WTC11 (cell line): ENCODE data around the gene BATF2. TPM values are rescaled to one million over a fixed set of nuclear protein-coding genes. Genes with fewer than 3 reads are reported as not detected.

Experiments used
- ATAC-seq: fragments of 200-7000 bp; cut with Tn5 transposase; 2 replicates; pipeline ENCODE4 v1.10.0; 2021; ENCODE audit warnings: mild to moderate bottlenecking, moderate library complexity
- CTCF ChIA-PET: fragments of 300-600 bp; sonication (Branson Sonifier 250); formaldehyde crosslinking; loops from one replicate; lab custom pipeline; 2021; ENCODE audit warnings: antibody characterized with exemption; lab: Charles Lee
- POLR2A ChIA-PET: fragments of 350-600 bp; sonication (Branson Sonifier 250); formaldehyde crosslinking; loops from one replicate; lab custom pipeline; 2021; ENCODE audit warnings: antibody characterized with exemption; lab: Charles Lee
- DNase-seq: peaks from one replicate; pipeline ENCODE4 v3.0.0; 2021; ENCODE audit warnings: low spot score
- H3K27ac Mint-ChIP-seq: 2 replicates; pipeline ENCODE4 v1.8.0; 2021; ENCODE audit warnings: mixed read lengths
- H3K27me3 Mint-ChIP-seq: 2 replicates; pipeline ENCODE4 v1.8.0; 2021; ENCODE audit warnings: low read depth, mild to moderate bottlenecking, moderate library complexity, mixed read lengths
- H3K36me3 Mint-ChIP-seq: 2 replicates; pipeline ENCODE4 v1.8.0; 2021; ENCODE audit warnings: mixed read lengths
- H3K4me1 Mint-ChIP-seq: 2 replicates; pipeline ENCODE4 v1.8.0; 2022; ENCODE audit warnings: mixed read lengths
- H3K4me3 Mint-ChIP-seq: 2 replicates; pipeline ENCODE4 v1.8.0; 2021; ENCODE audit warnings: mild to moderate bottlenecking, moderate library complexity, mixed read lengths
- H3K9me3 Mint-ChIP-seq: 2 replicates; pipeline ENCODE4 v1.8.0; 2021; ENCODE audit warnings: mixed read lengths
- CREB1 ChIP-seq: sonication (generic); formaldehyde crosslinking; IDR thresholded peaks from 2 replicates; pipeline ENCODE4 v1.8.0; 2023; ENCODE audit warnings: mild to moderate bottlenecking, missing genetic modification reagents
- ESRRA ChIP-seq: sonication (generic); formaldehyde crosslinking; IDR thresholded peaks from 2 replicates; pipeline ENCODE4 v1.8.1; 2022; ENCODE audit warnings: mild to moderate bottlenecking, missing genetic modification reagents, borderline replicate concordance
- FOXK1 ChIP-seq: sonication (generic); formaldehyde crosslinking; IDR thresholded peaks from 2 replicates; pipeline ENCODE4 v1.8.0; 2022; ENCODE audit warnings: mild to moderate bottlenecking, moderate library complexity, missing genetic modification reagents
- GTF2I ChIP-seq: fragments of 250-450 bp; sonication (Bioruptor Pico); conservative IDR thresholded peaks from 2 replicates; pipeline ENCODE4 v1.4.0; 2021; ENCODE audit warnings: mild to moderate bottlenecking
- HMGXB4 ChIP-seq: sonication (generic); formaldehyde crosslinking; IDR thresholded peaks from 2 replicates; pipeline ENCODE4 v1.8.1; 2023; ENCODE audit warnings: mild to moderate bottlenecking, moderate library complexity, missing genetic modification reagents
- IRF2 ChIP-seq: sonication (generic); formaldehyde crosslinking; IDR thresholded peaks from 2 replicates; pipeline ENCODE4 v1.8.0; 2022; ENCODE audit warnings: low read depth, missing genetic modification reagents, borderline replicate concordance
- KAT7 ChIP-seq: sonication (generic); formaldehyde crosslinking; IDR thresholded peaks from 2 replicates; pipeline ENCODE4 v1.8.1; 2023; ENCODE audit warnings: missing genetic modification reagents, mild to moderate bottlenecking, borderline replicate concordance
- NFATC4 ChIP-seq: fragments of 250-450 bp; sonication (Bioruptor Pico); IDR thresholded peaks from 2 replicates; pipeline ENCODE4 v1.9.0; 2021; ENCODE audit warnings: mild to moderate bottlenecking
- NFE2L1 ChIP-seq: sonication (generic); formaldehyde crosslinking; IDR thresholded peaks from 2 replicates; pipeline ENCODE4 v1.8.1; 2023; ENCODE audit warnings: missing genetic modification reagents
- NR1H2 ChIP-seq: sonication (generic); formaldehyde crosslinking; IDR thresholded peaks from 2 replicates; pipeline ENCODE4 v1.9.0; 2021; ENCODE audit warnings: mild to moderate bottlenecking, moderate library complexity, missing genetic modification reagents
- NR2C2 ChIP-seq: sonication (generic); formaldehyde crosslinking; IDR thresholded peaks from 2 replicates; pipeline ENCODE4 v1.8.0; 2022; ENCODE audit warnings: mild to moderate bottlenecking, missing genetic modification reagents
- PRDM15 ChIP-seq: sonication (generic); formaldehyde crosslinking; IDR thresholded peaks from 2 replicates; pipeline ENCODE4 v1.8.0; 2022; ENCODE audit warnings: missing genetic modification reagents
- RORB ChIP-seq: fragments of 250-450 bp; sonication (Bioruptor Pico); IDR thresholded peaks from 2 replicates; pipeline ENCODE4 v1.9.0; 2021; ENCODE audit warnings: mild to moderate bottlenecking
- SOX15 ChIP-seq: fragments of 250-450 bp; sonication (Bioruptor Pico); IDR thresholded peaks from 2 replicates; pipeline ENCODE4 v1.9.0; 2021; ENCODE audit warnings: mild to moderate bottlenecking
- STAT6 ChIP-seq: sonication (generic); formaldehyde crosslinking; conservative IDR thresholded peaks from 2 replicates; pipeline ENCODE4 v1.8.1; 2023; ENCODE audit warnings: mild to moderate bottlenecking, low read depth, missing genetic modification reagents, moderate library complexity
- TP53 ChIP-seq: sonication (generic); formaldehyde crosslinking; IDR thresholded peaks from 2 replicates; pipeline ENCODE4 v1.8.1; 2023; ENCODE audit warnings: mild to moderate bottlenecking, missing genetic modification reagents
- ZBTB43 ChIP-seq: sonication (generic); formaldehyde crosslinking; IDR thresholded peaks from 2 replicates; pipeline ENCODE4 v1.8.1; 2023; ENCODE audit warnings: mild to moderate bottlenecking, missing genetic modification reagents
- ZNF121 ChIP-seq: sonication (generic); formaldehyde crosslinking; IDR thresholded peaks from 2 replicates; pipeline ENCODE4 v1.8.0; 2023; ENCODE audit warnings: missing genetic modification reagents
- ZNF232 ChIP-seq: sonication (generic); formaldehyde crosslinking; IDR thresholded peaks from 2 replicates; pipeline ENCODE4 v1.8.0; 2022; ENCODE audit warnings: mild to moderate bottlenecking, missing genetic modification reagents
- total RNA-seq: library from RNA; stranded (reverse); gene quantifications from 3 replicates; pipeline ENCODE4 v1.2.3, GENCODE V29; 2021
- TF ChIP-seq, protein P1 (sequence below): sonication (generic); formaldehyde crosslinking; IDR thresholded peaks from 2 replicates; pipeline ENCODE4 v1.8.1; 2022; ENCODE audit warnings: low read depth, missing genetic modification reagents, borderline replicate concordance
- TF ChIP-seq, protein P2 (sequence below): fragments of 250-450 bp; sonication (Bioruptor Pico); IDR thresholded peaks from 2 replicates; pipeline ENCODE4 v2.1.2; 2022; ENCODE audit warnings: mild to moderate bottlenecking, moderate library complexity

The BATF2 gene
- total RNA-seq, 1 experiment from 2014 or later, result 1.3 TPM

GRCh38 chr11:64994318-64994717, 2.5 kb downstream of the BATF2 start (continued):
- TF ChIP-seq, protein P1, sequence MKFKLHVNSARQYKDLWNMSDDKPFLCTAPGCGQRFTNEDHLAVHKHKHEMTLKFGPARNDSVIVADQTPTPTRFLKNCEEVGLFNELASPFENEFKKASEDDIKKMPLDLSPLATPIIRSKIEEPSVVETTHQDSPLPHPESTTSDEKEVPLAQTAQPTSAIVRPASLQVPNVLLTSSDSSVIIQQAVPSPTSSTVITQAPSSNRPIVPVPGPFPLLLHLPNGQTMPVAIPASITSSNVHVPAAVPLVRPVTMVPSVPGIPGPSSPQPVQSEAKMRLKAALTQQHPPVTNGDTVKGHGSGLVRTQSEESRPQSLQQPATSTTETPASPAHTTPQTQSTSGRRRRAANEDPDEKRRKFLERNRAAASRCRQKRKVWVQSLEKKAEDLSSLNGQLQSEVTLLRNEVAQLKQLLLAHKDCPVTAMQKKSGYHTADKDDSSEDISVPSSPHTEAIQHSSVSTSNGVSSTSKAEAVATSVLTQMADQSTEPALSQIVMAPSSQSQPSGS (CRISPR knock-in tag), result no peak
- no peak for TF ChIP-seq IRF2 (CRISPR knock-in tag)
- no peak for TF ChIP-seq RORB (CRISPR knock-in tag)
- no peak for TF ChIP-seq NR2C2
- TF ChIP-seq ZBTB43 (CRISPR knock-in tag), result no peak
- no peak for TF ChIP-seq ESRRA (CRISPR knock-in tag)
- TF ChIP-seq PRDM15 (CRISPR knock-in tag), result no peak
- TF ChIP-seq HMGXB4 (CRISPR knock-in tag), result no peak
- TF ChIP-seq NFE2L1 (CRISPR knock-in tag), result no peak
- TF ChIP-seq ZNF121 (CRISPR knock-in tag), result no peak
- no peak for TF ChIP-seq NR1H2 (CRISPR knock-in tag)
- TF ChIP-seq, all 79 proteins: peak for 0

GRCh38 chr11:64990222-64990923, 6.4 kb downstream of the BATF2 start:
- DNase-seq, result no peak
- Mint-ChIP-seq H3K9me3 (no peaks in the 10 kb centered on the region), H3K4me3 (no peak overlapping the region), H3K27ac (no peak overlapping the region), H3K4me1 (0 out of 2 replicates have a peak, but pooled peaks cover 5% of the 10 kb centered on the region), H3K27me3 (no peaks in the 10 kb centered on the region; the same call in 1 of the 2 replicates), H3K36me3 (no peaks in the 10 kb centered on the region)
- ChIA-PET CTCF (no interaction called here), POLR2A (no interaction called here)
- no peak for ATAC-seq
- no peak for TF ChIP-seq ZNF232 (CRISPR knock-in tag)
- TF ChIP-seq, protein P2, sequence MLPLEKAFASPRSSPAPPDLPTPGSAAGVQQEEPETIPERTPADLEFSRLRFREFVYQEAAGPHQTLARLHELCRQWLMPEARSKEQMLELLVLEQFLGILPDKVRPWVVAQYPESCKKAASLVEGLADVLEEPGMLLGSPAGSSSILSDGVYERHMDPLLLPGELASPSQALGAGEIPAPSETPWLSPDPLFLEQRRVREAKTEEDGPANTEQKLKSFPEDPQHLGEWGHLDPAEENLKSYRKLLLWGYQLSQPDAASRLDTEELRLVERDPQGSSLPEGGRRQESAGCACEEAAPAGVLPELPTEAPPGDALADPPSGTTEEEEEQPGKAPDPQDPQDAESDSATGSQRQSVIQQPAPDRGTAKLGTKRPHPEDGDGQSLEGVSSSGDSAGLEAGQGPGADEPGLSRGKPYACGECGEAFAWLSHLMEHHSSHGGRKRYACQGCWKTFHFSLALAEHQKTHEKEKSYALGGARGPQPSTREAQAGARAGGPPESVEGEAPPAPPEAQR (CRISPR knock-in tag), result no peak
- no peak for TF ChIP-seq KAT7 (CRISPR knock-in tag)
- TF ChIP-seq HMGXB4 (CRISPR knock-in tag), result no peak
- TF ChIP-seq STAT6 (CRISPR knock-in tag), result no peak
- no peak for TF ChIP-seq NR2C2
- TF ChIP-seq GTF2I, result no peak
- TF ChIP-seq TP53 (CRISPR knock-in tag), result no peak
- TF ChIP-seq SOX15 (CRISPR knock-in tag), result no peak
- no peak for TF ChIP-seq FOXK1 (CRISPR knock-in tag)
- TF ChIP-seq NFATC4, result no peak
- no peak for TF ChIP-seq CREB1 (CRISPR knock-in tag)
